HepG2 (cell line): ENCODE data around the gene STARD10. TPM values are rescaled to one million over a fixed set of nuclear protein-coding genes. Genes with fewer than 3 reads are reported as not detected.
A peak's percentile ranks its signal among the peaks of the same experiment; 100 is the strongest.

Source experiments
- HOXD1 ChIP-seq: sonication (generic); formaldehyde crosslinking; IDR thresholded peaks from 2 replicates; pipeline ENCODE4 v1.5.0; 2020; ENCODE audit warnings: missing genetic modification reagents
- LBX2 ChIP-seq: sonication (generic); formaldehyde crosslinking; IDR thresholded peaks from 2 replicates; pipeline ENCODE4 v1.5.0; 2020; ENCODE audit warnings: missing genetic modification reagents, mild to moderate bottlenecking, borderline replicate concordance
- NAIF1 ChIP-seq: sonication (generic); formaldehyde crosslinking; IDR thresholded peaks from 2 replicates; pipeline ENCODE4 v1.5.0; 2020; ENCODE audit warnings: mild to moderate bottlenecking, missing genetic modification reagents, borderline replicate concordance
- PRDM15 ChIP-seq: sonication (generic); formaldehyde crosslinking; IDR thresholded peaks from 2 replicates; pipeline ENCODE4 v1.4.0; 2020; ENCODE audit warnings: missing genetic modification reagents
- SIN3B ChIP-seq: fragments of 150-350 bp; IDR thresholded peaks from 2 replicates; pipeline ENCODE4 v1.6.1; 2014; ENCODE audit warnings: low read length
- SSRP1 ChIP-seq: IDR thresholded peaks from 2 replicates; pipeline ENCODE4 v1.6.1; 2016; ENCODE audit warnings: control low read depth
- TAF1 ChIP-seq: sonication (generic); formaldehyde crosslinking; IDR thresholded peaks from 2 replicates; pipeline ENCODE4 v1.4.0; 2020; ENCODE audit warnings: missing genetic modification reagents
- ZBTB8A ChIP-seq: sonication (generic); formaldehyde crosslinking; IDR thresholded peaks from 2 replicates; pipeline ENCODE4 v1.4.0; 2020; ENCODE audit warnings: mild to moderate bottlenecking, low read depth, missing genetic modification reagents, borderline replicate concordance
- ZHX2 ChIP-seq, 2 experiments: sonication (generic) in 1 of 2; formaldehyde crosslinking in 1 of 2; IDR thresholded peaks; 2 replicates each; pipeline versions ENCODE4 v1.6.1 to v1.9.0; 2014 to 2022; ENCODE audit warnings: antibody characterized with exemption in 1 of 2, borderline replicate concordance in 1 of 2, inconsistent platforms in 1 of 2, low read depth in 1 of 2, missing genetic modification reagents in 1 of 2
- ZNF232 ChIP-seq: sonication (generic); formaldehyde crosslinking; IDR thresholded peaks from 2 replicates; pipeline ENCODE4 v1.4.0; 2020; ENCODE audit warnings: missing genetic modification reagents, borderline replicate concordance
- ZNF337 ChIP-seq: sonication (generic); formaldehyde crosslinking; IDR thresholded peaks from 2 replicates; pipeline ENCODE4 v1.5.1; 2020; ENCODE audit warnings: missing genetic modification reagents, low read depth, mild to moderate bottlenecking, borderline replicate concordance
- ZNF616 ChIP-seq: sonication (generic); formaldehyde crosslinking; IDR thresholded peaks from 2 replicates; pipeline ENCODE4 v1.5.0; 2020; ENCODE audit warnings: low read depth, mild to moderate bottlenecking, missing genetic modification reagents
- ZUFSP ChIP-seq: sonication (generic); formaldehyde crosslinking; IDR thresholded peaks from 2 replicates; pipeline ENCODE4 v1.9.0; 2021; ENCODE audit warnings: missing genetic modification reagents, mild to moderate bottlenecking, borderline replicate concordance
- polyA plus RNA-seq, 8 experiments: library from polyadenylated mRNA; depleted of rRNA in 3 of 8; stranded (reverse) in 7 of 8; unstranded in 1 of 8; fragments of >200 nt; fragmentation: Illumina TruSeq in 4 of 8; extraction: Trizol in 4 of 8; gene quantifications; 2 replicates each; pipeline versions ENCODE4 v1.2.1 to v1.2.3, GENCODE V29; 2011 to 2016; ENCODE audit warnings: low read depth in 4 of 8, missing spikeins in 1 of 8, mixed read lengths in 1 of 8; ENCODE audit not compliant: insufficient read depth in 1 of 8
- total RNA-seq, 5 experiments: library from RNA; depleted of rRNA; stranded (reverse); fragments of >200 nt; fragmentation: Illumina TruSeq; extraction: Trizol; gene quantifications; 2 replicates each; pipeline ENCODE4 v1.2.3, GENCODE V29; 2016; ENCODE audit warnings: low read depth in 1 of 5

Gene STARD10
- total and polyA plus RNA-seq, 2 of the 13 experiments (the other 11 are each of a cell fraction or from before 2014, with no cell fraction given) = 260 to 341 TPM

- TF ChIP-seq ZHX2 (IDR thresholded peaks at IDR 0.05; ENCODE audit: low read depth) (no peak), ZHX2 (CRISPR knock-in tag; IDR thresholded peaks at IDR 0.05; ENCODE audit: borderline replicate concordance) (no peak), ZUFSP (CRISPR knock-in tag) (no peak), ZNF232 (no peak), LBX2 (CRISPR knock-in tag) (no peak), SSRP1 (CRISPR knock-in tag) (no peak), HOXD1 (CRISPR knock-in tag) (no peak), TAF1 (peak; percentile 47; the same call in 1 of the 2 replicates), SIN3B (no peak), ZNF337 (no peak), ZBTB8A (CRISPR knock-in tag) (no peak), NAIF1 (peak; percentile 100), PRDM15 (CRISPR knock-in tag) (no peak), ZNF616 (CRISPR knock-in tag) (peak; percentile 40; the same call in 1 of the 2 replicates)
Measured at GRCh38 chr11:72821920-72822799, 28.3 kb upstream of the STARD10 start (continued).
